ENCODE data around the gene DCAF4L1.

Gene DCAF4L1

GRCh38 chr4:41990365-41991111, 9.0 kb downstream of the DCAF4L1 start, which contains the start of gene SLC30A9:
Gene SLC30A9, plus strand, starts transcription at chr4:41990530. Its CDS starts 122 bp downstream, at chr4:41990652.
- DNase-seq: peak; percentile 96

DNA sequence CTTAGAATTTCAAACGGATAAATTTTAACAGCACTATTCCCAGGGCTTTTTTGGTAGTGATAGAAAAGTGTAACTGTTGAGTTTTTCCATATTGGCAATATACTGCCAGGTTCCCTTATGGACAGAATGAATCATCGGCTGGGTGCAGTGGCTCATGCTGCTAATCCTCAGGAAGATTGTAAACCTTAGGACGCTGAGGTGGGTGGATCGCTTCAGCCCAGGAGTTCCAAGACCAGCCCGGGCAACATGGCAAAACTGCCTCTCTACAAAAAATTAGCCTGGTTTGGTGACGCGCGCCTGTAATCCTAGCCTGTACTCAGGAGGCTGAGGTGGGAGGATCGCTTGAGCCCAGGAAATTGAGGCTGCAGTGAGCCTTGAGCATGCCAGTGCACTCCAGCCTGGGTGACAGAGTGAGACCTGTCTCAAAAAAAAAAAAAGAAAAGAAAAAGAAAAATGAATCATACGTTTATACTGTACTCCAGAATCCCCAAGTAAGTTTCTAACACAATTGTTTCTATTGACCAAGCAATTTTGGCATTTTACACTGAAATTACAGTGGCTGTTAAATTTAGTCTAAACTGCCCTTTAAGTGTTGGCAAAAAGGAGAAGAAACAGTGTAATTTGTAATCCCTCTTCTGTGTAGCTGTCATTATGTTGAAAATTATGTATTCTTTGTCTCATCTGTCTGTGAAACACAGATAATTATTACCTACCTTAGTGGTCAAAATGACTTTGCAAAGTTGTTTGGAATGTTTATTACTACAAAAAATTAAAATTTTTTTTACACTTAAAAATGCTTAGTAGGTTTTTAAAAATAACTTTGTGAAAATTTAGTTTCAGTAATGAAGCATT, 10.6 kb downstream of the DCAF4L1 start:
- DNase-seq: peak; percentile 53

- DNase-seq: peak; percentile 56
Observed at GRCh38 chr4:41992967-41993857, 11.7 kb downstream of the DCAF4L1 start.

- DNase-seq: peak; percentile 50
Observed at GRCh38 chr4:41994461-41994985, 13.0 kb downstream of the DCAF4L1 start.

DNA sequence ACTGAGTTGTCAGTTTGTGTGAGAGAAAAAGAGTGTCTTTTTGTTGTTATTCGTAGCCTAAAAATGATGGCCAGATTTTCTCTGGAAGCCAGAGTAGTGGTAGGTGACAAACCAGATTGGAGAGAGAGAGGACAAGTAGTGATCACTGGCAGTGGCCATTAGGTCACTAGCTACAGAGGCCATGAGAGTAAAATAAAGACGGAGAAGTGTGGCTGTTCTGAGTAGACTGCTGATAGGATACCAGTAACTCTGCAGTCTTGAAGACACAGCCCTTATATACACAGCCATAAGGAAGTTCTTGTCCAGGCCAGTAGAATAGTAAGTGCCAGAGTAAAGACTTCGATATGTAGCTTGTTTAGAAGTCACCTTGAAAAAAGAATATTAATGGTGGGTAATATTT, 16.5 kb downstream of the DCAF4L1 start:
- no peak for DNase-seq

- DNase-seq: no peak
Observed at GRCh38 chr4:41999321-41999720, 17.8 kb downstream of the DCAF4L1 start.

DNA sequence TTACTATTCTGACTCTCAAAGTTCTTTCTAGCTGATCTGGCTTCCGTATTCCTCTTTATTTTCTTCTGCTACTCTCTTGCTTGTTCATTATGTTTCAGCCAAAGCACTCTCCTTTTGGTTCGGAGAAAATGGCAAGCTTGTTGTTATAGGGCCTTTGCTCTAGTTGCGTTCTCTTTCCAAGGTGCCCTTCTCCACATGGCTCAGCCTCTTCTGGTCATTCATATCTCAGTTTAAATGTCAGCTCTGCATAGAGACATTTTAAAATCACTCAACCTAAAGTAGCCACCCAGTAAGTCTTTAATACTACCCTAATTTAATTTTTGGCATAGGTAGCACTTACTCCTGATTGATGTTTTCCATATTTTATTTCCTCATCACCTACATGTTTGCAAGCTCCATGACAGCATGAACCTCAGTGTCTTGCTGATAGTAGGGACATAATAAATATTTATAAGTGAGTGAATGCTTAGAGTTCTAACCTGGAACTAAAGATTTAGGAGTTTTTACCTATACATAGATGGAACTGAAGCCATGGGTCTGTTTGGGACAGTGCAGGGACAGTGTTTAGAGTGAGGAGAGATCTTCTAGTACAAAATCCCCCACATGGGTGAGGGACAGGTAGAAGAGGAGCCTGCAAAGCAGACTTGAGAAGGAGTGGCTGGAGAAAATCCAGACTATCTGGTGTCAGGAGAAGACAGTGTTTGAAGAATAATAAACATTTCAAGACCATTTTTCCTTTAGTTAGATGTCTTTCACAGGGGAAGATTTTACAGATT, 26.6 kb downstream of the DCAF4L1 start:
- no peak for DNase-seq

DNA sequence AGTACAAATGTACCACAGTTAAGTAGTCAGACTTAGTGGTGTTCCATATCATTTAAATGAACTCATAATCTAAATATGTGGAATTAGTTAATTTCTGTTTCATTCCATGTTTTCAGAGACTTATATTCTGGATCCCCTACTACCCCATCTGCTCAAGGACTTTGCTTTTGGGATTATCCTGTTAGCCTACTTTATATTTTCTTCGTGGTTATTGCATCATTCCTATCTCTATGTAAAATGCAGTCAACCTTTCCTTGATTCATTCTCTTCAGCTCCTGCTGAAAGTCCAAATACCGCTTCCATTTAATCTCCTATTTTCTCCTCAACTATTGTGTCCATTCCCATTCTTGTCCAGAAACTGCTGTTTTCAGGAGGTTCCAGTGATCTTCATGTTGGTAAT, 33.9 kb downstream of the DCAF4L1 start:
- peak; percentile 20 for DNase-seq

GRCh38 chr4:42018451-42018850, 36.9 kb downstream of the DCAF4L1 start:
- DNase-seq: peak; percentile 62

All from OCI-M1 (cell line).